ENCODE measurements around the gene MT1M.

MT1M gene

GRCh38 chr16:56630134-56630533 is 2.3 kb upstream of the MT1M start:
- WGBS: 86% methylated on average over 3 of the region's 3 CpGs
- DNase-seq: no peak

GRCh38 chr16:56631197-56631596 is 1.3 kb upstream of the MT1M start:
- Histone ChIP-seq H2BK12ac (ENCODE audit: low read length in 2 of 2) (no peak overlapping the region), H3K79me1 (replicated peaks; ENCODE audit: low read length, poor library complexity, severe bottlenecking) (no peaks in the 10 kb centered on the region), H2AK5ac (ENCODE audit: low read length, severe bottlenecking) (no peak overlapping the region), H4K91ac (ENCODE audit: low read length) (no peak overlapping the region), H3K36me3 (ENCODE audit: control insufficient read depth in 1 of 2, insufficient read depth in 2 of 2, low read depth in 1 of 2, low read length in 2 of 2) (no peaks in the 10 kb centered on the region), H3K27ac (ENCODE audit: low read length, poor library complexity, severe bottlenecking) (no peak overlapping the region), H3K4me1 (ENCODE audit: control insufficient read depth, insufficient read depth, low read depth, low read length) (peaks cover 22% of the 10 kb centered on the region), H3K4ac (ENCODE audit: low read depth in 1 of 2, low read length in 2 of 2) (no peak overlapping the region), H3K9ac (ENCODE audit: low read length) (no peak overlapping the region), H4K8ac (ENCODE audit: low read length) (no peak overlapping the region), H3K18ac (ENCODE audit: low read depth in 1 of 2, low read length in 2 of 2) (no peak overlapping the region), H2BK5ac (ENCODE audit: low read depth, low read length, poor library complexity, severe bottlenecking) (no peak overlapping the region), H2AFZ (ENCODE audit: low read depth, low read length) (no peak overlapping the region), H2BK120ac (ENCODE audit: low read depth, low read length) (no peak overlapping the region), H3K14ac (ENCODE audit: low read length in 2 of 2) (no peak overlapping the region), H3K27me3 (ENCODE audit: control insufficient read depth in 1 of 2, insufficient read depth in 1 of 2, low read length in 2 of 2) (peaks cover 10 to 42% of the 10 kb centered on the region in 2 experiments), H3K4me3 (ENCODE audit: insufficient read depth in 1 of 2, low read depth in 1 of 2, low read length in 2 of 2) (no peak overlapping the region), H3K9me3 (ENCODE audit: control insufficient read depth, low read length) (no peaks in the 10 kb centered on the region), H2BK15ac (ENCODE audit: low read depth, poor library complexity, severe bottlenecking) (no peak overlapping the region), H3K23ac (ENCODE audit: low read length in 2 of 2) (no peak overlapping the region), H3K4me2 (ENCODE audit: low read length, poor library complexity, severe bottlenecking) (no peak overlapping the region)
- WGBS: 46% methylated on average over 10 of the region's 10 CpGs
- no peak for DNase-seq

More at GRCh38 chr16:56630134-56630533, 2.3 kb upstream of the MT1M start:
- H4K8ac ChIP-seq (ENCODE audit: low read length): no peak overlapping the region
- H2AK5ac ChIP-seq (ENCODE audit: low read length, severe bottlenecking): no peak overlapping the region
- no peaks in the 10 kb centered on the region for H3K36me3 ChIP-seq (ENCODE audit: control insufficient read depth in 1 of 2, insufficient read depth in 2 of 2, low read depth in 1 of 2, low read length in 2 of 2)
- no peak overlapping the region for H3K4me3 ChIP-seq (ENCODE audit: insufficient read depth in 1 of 2, low read depth in 1 of 2, low read length in 2 of 2)
- no peak overlapping the region for H2BK5ac ChIP-seq (ENCODE audit: low read depth, low read length, poor library complexity, severe bottlenecking)
- no peak overlapping the region for H4K91ac ChIP-seq (ENCODE audit: low read length)
- H3K23ac ChIP-seq (ENCODE audit: low read length in 2 of 2): no peak overlapping the region
- H3K9ac ChIP-seq (ENCODE audit: low read length): no peak overlapping the region
- no peaks in the 10 kb centered on the region for H3K79me1 ChIP-seq (replicated peaks; ENCODE audit: low read length, poor library complexity, severe bottlenecking)
- no peaks in the 10 kb centered on the region for H3K9me3 ChIP-seq (ENCODE audit: control insufficient read depth, low read length)
- no peak overlapping the region for H3K18ac ChIP-seq (ENCODE audit: low read depth in 1 of 2, low read length in 2 of 2)
- no peak overlapping the region for H2BK12ac ChIP-seq (ENCODE audit: low read length in 2 of 2)
- H2BK15ac ChIP-seq (ENCODE audit: low read depth, poor library complexity, severe bottlenecking): no peak overlapping the region
- no peak overlapping the region for H3K14ac ChIP-seq (ENCODE audit: low read length in 2 of 2)
- no peak overlapping the region for H3K4ac ChIP-seq (ENCODE audit: low read depth in 1 of 2, low read length in 2 of 2)
- H3K4me1 ChIP-seq (ENCODE audit: control insufficient read depth, insufficient read depth, low read depth, low read length): peaks cover 27% of the 10 kb centered on the region
- peaks cover under 1 to 32% of the 10 kb centered on the region in 2 experiments for H3K27me3 ChIP-seq (ENCODE audit: control insufficient read depth in 1 of 2, insufficient read depth in 1 of 2, low read length in 2 of 2)
- no peak overlapping the region for H2BK120ac ChIP-seq (ENCODE audit: low read depth, low read length)
- H3K27ac ChIP-seq (ENCODE audit: low read length, poor library complexity, severe bottlenecking): no peak overlapping the region
- H3K4me2 ChIP-seq (ENCODE audit: low read length, poor library complexity, severe bottlenecking): no peak overlapping the region
- H2AFZ ChIP-seq (ENCODE audit: low read depth, low read length): no peak overlapping the region

DNA sequence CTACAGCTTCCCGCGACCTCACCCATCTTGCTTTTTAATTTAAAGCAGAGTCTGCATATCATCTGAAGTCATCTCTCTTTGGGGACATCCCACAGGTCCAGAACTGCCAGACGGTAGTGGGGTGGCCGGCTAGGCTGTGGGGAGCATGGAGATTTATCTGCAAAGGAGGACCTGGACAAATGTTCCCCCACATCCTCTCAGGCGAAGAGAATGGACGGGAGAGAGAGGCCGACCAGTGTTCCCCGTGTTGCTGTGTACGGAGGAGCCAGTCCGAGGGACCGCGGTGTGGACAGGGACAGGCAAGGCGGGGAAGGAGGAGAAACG is 665 bp upstream of the MT1M start:
- no peak overlapping the region for H2BK15ac ChIP-seq (ENCODE audit: low read depth, poor library complexity, severe bottlenecking)
- H3K9ac ChIP-seq (ENCODE audit: low read length): peak overlapping the region; percentile 75
- H3K27me3 ChIP-seq (ENCODE audit: control insufficient read depth in 1 of 2, insufficient read depth in 1 of 2, low read length in 2 of 2): peaks cover 10 to 48% of the 10 kb centered on the region in 2 experiments
- H3K79me1 ChIP-seq (replicated peaks; ENCODE audit: low read length, poor library complexity, severe bottlenecking): no peaks in the 10 kb centered on the region
- no peak overlapping the region for H3K23ac ChIP-seq (ENCODE audit: low read length in 2 of 2)
- no peak overlapping the region for H4K91ac ChIP-seq (ENCODE audit: low read length)
- peaks cover 17% of the 10 kb centered on the region for H3K4me1 ChIP-seq (ENCODE audit: control insufficient read depth, insufficient read depth, low read depth, low read length)
- no peak overlapping the region for H2BK5ac ChIP-seq (ENCODE audit: low read depth, low read length, poor library complexity, severe bottlenecking)
- H3K27ac ChIP-seq (ENCODE audit: low read length, poor library complexity, severe bottlenecking): no peak overlapping the region
- no peak overlapping the region for H2AFZ ChIP-seq (ENCODE audit: low read depth, low read length)
- peak overlapping the region; percentile 80 for H3K4me2 ChIP-seq (ENCODE audit: low read length, poor library complexity, severe bottlenecking)
- H2AK5ac ChIP-seq (ENCODE audit: low read length, severe bottlenecking): no peak overlapping the region
- no peak overlapping the region for H2BK120ac ChIP-seq (ENCODE audit: low read depth, low read length)
- H4K8ac ChIP-seq (ENCODE audit: low read length): no peak overlapping the region
- no peak overlapping the region for H3K14ac ChIP-seq (ENCODE audit: low read length in 2 of 2)
- no peak overlapping the region for H2BK12ac ChIP-seq (ENCODE audit: low read length in 2 of 2)
- no peak overlapping the region for H3K18ac ChIP-seq (ENCODE audit: low read depth in 1 of 2, low read length in 2 of 2)
- no peaks in the 10 kb centered on the region for H3K36me3 ChIP-seq (ENCODE audit: control insufficient read depth in 1 of 2, insufficient read depth in 2 of 2, low read depth in 1 of 2, low read length in 2 of 2)
- peak overlapping the region; percentile 52 to 75 for H3K4me3 ChIP-seq (ENCODE audit: insufficient read depth in 1 of 2, low read depth in 1 of 2, low read length in 2 of 2)
- H3K4ac ChIP-seq (ENCODE audit: low read depth in 1 of 2, low read length in 2 of 2): no peak overlapping the region
- H3K9me3 ChIP-seq (ENCODE audit: control insufficient read depth, low read length): no peaks in the 10 kb centered on the region
- 2% methylated on average over 11 of the region's 14 CpGs for WGBS
- DNase-seq: no peak

DNA sequence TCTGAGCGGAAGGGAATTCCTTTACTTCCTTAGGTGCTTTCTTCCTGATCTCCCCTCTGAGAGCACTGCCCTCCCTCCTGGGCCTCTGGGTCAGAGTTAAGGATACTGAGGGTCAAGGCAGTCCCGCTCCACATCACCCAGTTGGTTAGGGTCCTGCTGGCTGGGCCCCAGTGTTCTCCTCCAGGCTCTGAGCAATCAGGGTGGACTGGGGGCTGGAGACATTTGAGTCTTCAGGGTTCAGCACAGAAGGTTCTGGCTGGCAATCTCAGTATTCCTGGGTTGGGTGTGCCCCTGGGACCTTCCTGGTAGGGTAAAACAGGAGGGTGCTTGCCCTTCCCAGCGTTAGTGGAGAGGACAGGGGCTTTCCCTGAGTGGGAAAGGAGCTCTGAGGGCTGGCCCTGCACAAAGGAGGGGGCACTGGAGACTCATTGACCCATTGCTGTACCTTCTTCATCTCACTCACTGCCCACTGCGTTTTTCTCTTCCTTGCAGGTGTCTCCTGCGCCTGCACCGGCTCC is 448 bp downstream of the MT1M start:
- WGBS: 11% methylated on average over 6 of the region's 6 CpGs
- no peak overlapping the region for H2BK12ac ChIP-seq (ENCODE audit: low read length in 2 of 2)
- no peak overlapping the region for H2AFZ ChIP-seq (ENCODE audit: low read depth, low read length)
- H2AK5ac ChIP-seq (ENCODE audit: low read length, severe bottlenecking): no peak overlapping the region
- H3K36me3 ChIP-seq (ENCODE audit: control insufficient read depth in 1 of 2, insufficient read depth in 2 of 2, low read depth in 1 of 2, low read length in 2 of 2): no peaks in the 10 kb centered on the region
- peaks cover 16 to 59% of the 10 kb centered on the region in 2 experiments for H3K27me3 ChIP-seq (ENCODE audit: control insufficient read depth in 1 of 2, insufficient read depth in 1 of 2, low read length in 2 of 2)
- no peaks in the 10 kb centered on the region for H3K79me1 ChIP-seq (replicated peaks; ENCODE audit: low read length, poor library complexity, severe bottlenecking)
- H3K4me2 ChIP-seq (ENCODE audit: low read length, poor library complexity, severe bottlenecking): no peak overlapping the region
- no peak overlapping the region for H4K91ac ChIP-seq (ENCODE audit: low read length)
- no peak for DNase-seq
- peak overlapping the region in 1 of 2 experiments; percentile 75 for H3K4me3 ChIP-seq (ENCODE audit: insufficient read depth in 1 of 2, low read depth in 1 of 2, low read length in 2 of 2)
- H3K27ac ChIP-seq (ENCODE audit: low read length, poor library complexity, severe bottlenecking): no peak overlapping the region
- no peak overlapping the region for H3K14ac ChIP-seq (ENCODE audit: low read length in 2 of 2)
- H3K9me3 ChIP-seq (ENCODE audit: control insufficient read depth, low read length): no peaks in the 10 kb centered on the region
- H2BK15ac ChIP-seq (ENCODE audit: low read depth, poor library complexity, severe bottlenecking): no peak overlapping the region
- H3K23ac ChIP-seq (ENCODE audit: low read length in 2 of 2): no peak overlapping the region
- peaks cover 19% of the 10 kb centered on the region for H3K4me1 ChIP-seq (ENCODE audit: control insufficient read depth, insufficient read depth, low read depth, low read length)
- H3K9ac ChIP-seq (ENCODE audit: low read length): peak overlapping the region; percentile 75
- H3K18ac ChIP-seq (ENCODE audit: low read depth in 1 of 2, low read length in 2 of 2): no peak overlapping the region
- no peak overlapping the region for H3K4ac ChIP-seq (ENCODE audit: low read depth in 1 of 2, low read length in 2 of 2)
- H4K8ac ChIP-seq (ENCODE audit: low read length): no peak overlapping the region
- no peak overlapping the region for H2BK120ac ChIP-seq (ENCODE audit: low read depth, low read length)
- no peak overlapping the region for H2BK5ac ChIP-seq (ENCODE audit: low read depth, low read length, poor library complexity, severe bottlenecking)

Measured in mesenchymal stem cell (in vitro differentiated cells and primary cell).